K562 (cell line): Measurements from ENCODE around the gene SETD3. TPM values are rescaled to one million over a fixed set of nuclear protein-coding genes. Genes with fewer than 3 reads are reported as not detected.

ENCODE experiments used
- ATAC-seq: fragments of 200-7000 bp; cut with Tn5 transposase; 3 replicates; pipeline ENCODE4 v1.9.1; 2020; ENCODE audit warnings: moderate library complexity
- BruUV-seq: library from RNA; stranded (reverse); fragments of 400-500 nt; replicated peaks from 2 replicates; lab custom pipeline; 2021; lab: Mats Ljungman, UMichigan
- CTCF ChIA-PET: fragments of 300-600 bp; formaldehyde crosslinking; extraction: SDS; loops from one replicate; lab custom pipeline; 2021; ENCODE audit warnings: low intra/inter-chr PET ratio; lab: Yijun Ruan, JAX
- POLR2A ChIA-PET: fragments of 300-600, 350-650 bp; sonication (Branson Sonifier 250); formaldehyde crosslinking; extraction: SDS; loops from one replicate; lab custom pipeline; 2021; ENCODE audit warnings: antibody characterized with exemption, inconsistent platforms; lab: Yijun Ruan, JAX
- DNase-seq, 4 experiments: peaks; one replicate each; pipeline versions ENCODE4 v3.0.0 to v3.0.0-alpha.2; 2011 to 2018; ENCODE audit warnings: low spot score in 3 of 4, mixed read lengths in 3 of 4; ENCODE audit errors: extremely low read depth in 1 of 4
- FAIRE-seq: peaks from 2 replicates; lab custom pipeline; 2011; peaks lifted over from hg19 to GRCh38; lab: Jason Lieb, UNC
- H2AFZ ChIP-seq: 2 replicates; pipeline ENCODE4 v1.6.0; 2011; ENCODE audit warnings: low read depth, low read length, control low read depth, inconsistent platforms
- H3K27ac ChIP-seq: fragments of 200-600 bp; 3 replicates; pipeline ENCODE4 v1.8.0; 2011; ENCODE audit warnings: low read depth, mild to moderate bottlenecking, control low read depth, inconsistent platforms, low read length, moderate library complexity, mixed read lengths; ENCODE audit errors: extremely low read depth
- H3K27me3 ChIP-seq, 2 experiments: fragments of 300-600 bp in 1 of 2; 2 replicates in 1 of 2; 3 replicates in 1 of 2; pipeline versions ENCODE4 v1.6.0 to v1.8.0; 2011; ENCODE audit warnings: inconsistent platforms in 2 of 2, low read length in 2 of 2, mild to moderate bottlenecking in 1 of 2, mixed read lengths in 1 of 2, moderate library complexity in 1 of 2; ENCODE audit not compliant: control insufficient read depth in 2 of 2, insufficient read depth in 2 of 2
- H3K36me3 ChIP-seq: fragments of 300-600 bp; 3 replicates; pipeline ENCODE4 v1.8.0; 2011; ENCODE audit warnings: mild to moderate bottlenecking, low read length, inconsistent platforms; ENCODE audit not compliant: control insufficient read depth, insufficient read depth
- H3K4me1 ChIP-seq, 2 experiments: fragments of 200-600 bp in 1 of 2; replicated peaks in 1 of 2; 2 replicates in 1 of 2; 3 replicates in 1 of 2; pipeline versions ENCODE4 v1.5.1 to v1.8.0; 2011; ENCODE audit warnings: inconsistent platforms in 2 of 2, low read length in 2 of 2, mild to moderate bottlenecking in 1 of 2, mixed read lengths in 1 of 2, moderate library complexity in 1 of 2; ENCODE audit not compliant: control insufficient read depth in 2 of 2, insufficient read depth in 2 of 2
- H3K4me2 ChIP-seq: 2 replicates; pipeline ENCODE4 v1.6.1; 2011; ENCODE audit warnings: low read length, control low read depth, inconsistent platforms, mixed read lengths; ENCODE audit not compliant: insufficient read depth
- H3K4me3 ChIP-seq: fragments of 200-600 bp; sonication (generic), shearing (Covaris generic); 2 replicates; pipeline ENCODE4 v1.5.1; 2016; ENCODE audit warnings: control low read depth, inconsistent platforms
- H3K79me2 ChIP-seq: fragments of 200-600 bp; 3 replicates; pipeline ENCODE4 v1.8.0; 2011; ENCODE audit warnings: low read length, inconsistent platforms; ENCODE audit not compliant: control insufficient read depth, insufficient read depth
- H3K9ac ChIP-seq, 2 experiments: 2 replicates each; pipeline versions ENCODE4 v1.6.0 to v1.6.1; 2011; ENCODE audit warnings: low read depth in 2 of 2, low read length in 2 of 2, control low read depth in 1 of 2, inconsistent platforms in 1 of 2, mild to moderate bottlenecking in 1 of 2, mixed read lengths in 1 of 2; ENCODE audit not compliant: insufficient read depth in 1 of 2
- H3K9me1 ChIP-seq: one replicate; pipeline ENCODE4 v1.6.0; 2011; ENCODE audit warnings: inconsistent platforms, mild to moderate bottlenecking, low read length, moderate library complexity; ENCODE audit not compliant: control insufficient read depth, insufficient read depth
- H3K9me3 ChIP-seq: replicated peaks from 2 replicates; pipeline ENCODE4 v1.5.1; 2011; ENCODE audit warnings: low read depth, low read length, inconsistent platforms; ENCODE audit not compliant: control insufficient read depth, insufficient read depth
- H4K20me1 ChIP-seq: replicated peaks from 2 replicates; pipeline ENCODE4 v1.6.1; 2011; ENCODE audit warnings: low read length, inconsistent platforms, mixed read lengths; ENCODE audit not compliant: control insufficient read depth, insufficient read depth
- CSDE1 ChIP-seq, 2 experiments: fragments of 450-650 bp; IDR thresholded peaks; 2 replicates each; pipeline ENCODE4 v1.6.1; 2016; ENCODE audit warnings: mild to moderate bottlenecking in 1 of 2
- CUX1 ChIP-seq: fragments of 200-800 bp; sonication (Bioruptor generic); IDR thresholded peaks from 2 replicates; pipeline ENCODE4 v1.6.1; 2016; ENCODE audit warnings: missing genetic modification characterization, missing compliant biosample characterization
- HCFC1 ChIP-seq: IDR thresholded peaks from 2 replicates; pipeline ENCODE4 v1.6.1; 2012; ENCODE audit warnings: low read depth, low read length, improper control_type of control experiment
- MITF ChIP-seq: IDR thresholded peaks from 2 replicates; pipeline ENCODE4 v1.6.1; 2014; ENCODE audit warnings: antibody characterized with exemption
- NRF1 ChIP-seq, 2 experiments: fragments of 450-650 bp; IDR thresholded peaks in 1 of 2; conservative IDR thresholded peaks in 1 of 2; 2 replicates each; pipeline ENCODE4 v1.6.1; 2014; ENCODE audit warnings: mild to moderate bottlenecking in 2 of 2
- POLR2AphosphoS2 ChIP-seq: IDR thresholded peaks from 2 replicates; pipeline ENCODE4 v1.6.1; 2012; ENCODE audit warnings: low read length, improper control_type of control experiment
- RB1 ChIP-seq: fragments of 450-650 bp; IDR thresholded peaks from 2 replicates; pipeline ENCODE4 v1.6.1; 2017; ENCODE audit warnings: low read depth, mild to moderate bottlenecking
- SRSF9 ChIP-seq: fragments of 200-400 bp; formaldehyde crosslinking; IDR thresholded peaks from 2 replicates; pipeline ENCODE4 v1.6.1; 2017; ENCODE audit warnings: low read depth, low read length, borderline replicate concordance
- TAF15 ChIP-seq: fragments of 200-400 bp; formaldehyde crosslinking; IDR thresholded peaks from 2 replicates; pipeline ENCODE4 v1.6.1; 2017; ENCODE audit warnings: mild to moderate bottlenecking, low read depth, low read length, moderate library complexity
- ZNF121 ChIP-seq: sonication (generic); formaldehyde crosslinking; conservative IDR thresholded peaks from 2 replicates; pipeline ENCODE4 v1.8.0; 2022; ENCODE audit warnings: missing genetic modification reagents
- ZNF518B ChIP-seq: fragments of 250-450 bp; sonication (Bioruptor Pico); IDR thresholded peaks from 2 replicates; pipeline ENCODE4 v1.5.0; 2021; ENCODE audit warnings: mild to moderate bottlenecking, moderate library complexity
- WGBS: fragments of 100-300 bp; shearing (Covaris generic); methylation state at CpG from one replicate; pipeline ENCODE4 v1.1.6; 2016; ENCODE audit warnings: low coverage, mixed read lengths; ENCODE audit not compliant: insufficient coverage; ENCODE audit errors: missing lambda C conversion rate; 5-methylcytosine and 5-hydroxymethylcytosine counted together
- in situ Hi-C: fragments of 300-500 bp; cut with MboI; formaldehyde crosslinking; loops from 4 replicates; pipeline ENCODE4 v1.15.0; 2018; ENCODE audit warnings: inconsistent platforms, mixed read lengths
- intact Hi-C: fragments of 100-400 bp; cut with micrococcal nuclease; formaldehyde crosslinking; loops from 2 replicates; pipeline ENCODE4 v1.14.2; 2022
- polyA plus RNA-seq, 8 experiments: library from polyadenylated mRNA; depleted of rRNA in 4 of 8; stranded (reverse) in 5 of 8; unstranded in 3 of 8; fragments of >200 nt; fragmentation: Nextera tagmentation in 2 of 8; fragmentation: Illumina TruSeq in 1 of 8; extraction: Ambion mirVana in 2 of 8; extraction: Trizol in 1 of 8; gene quantifications; 2 replicates each; pipeline versions ENCODE4 v1.2.1 to v1.2.3, GENCODE V29; 2011 to 2014; ENCODE audit warnings: inconsistent platforms in 1 of 8, missing spikeins in 1 of 8
- total RNA-seq, 7 experiments: library from RNA; depleted of rRNA in 6 of 7; stranded (reverse); fragments of >200 nt in 6 of 7; fragmentation: Illumina TruSeq in 2 of 7; extraction: Trizol in 2 of 7; gene quantifications; 2 replicates each; pipeline versions ENCODE4 v1.2.1 to v1.2.3, GENCODE V29; 2011 to 2021; ENCODE audit warnings: low replicate concordance in 1 of 7

Gene SETD3
- total and polyA plus RNA-seq, 9 of the 15 experiments (the other 6 are each of a cell fraction or from before 2014, with no cell fraction given): 8.5 to 35.9 (median 26.5) TPM

GRCh38 chr14:99360774-99361595, 119.7 kb downstream of the SETD3 start:
- in situ Hi-C loops: no loop called here
- peak; percentile 85 for FAIRE-seq
- no peaks in the 10 kb centered on the region for H3K36me3 ChIP-seq
- peaks cover 3 to 11% of the 10 kb centered on the region in 2 experiments; a peak in 3 of 5 replicates for H3K4me1 ChIP-seq
- no peaks in the 10 kb centered on the region for H3K9me1 ChIP-seq
- peak overlapping the region; percentile 69 for H3K4me2 ChIP-seq
- H3K9me3 ChIP-seq: no peaks in the 10 kb centered on the region
- no peak overlapping the region for H3K27ac ChIP-seq
- no peak overlapping the region for H3K9ac ChIP-seq
- ChIA-PET CTCF (no interaction called here), POLR2A (no interaction called here)
- BruUV-seq: TSS peak; percentile 59
- WGBS: 27% methylated on average over 15 of the region's 24 CpGs
- H3K27me3 ChIP-seq: peaks cover 2 to 24% of the 10 kb centered on the region in 2 experiments; a peak in 2 of 5 replicates
- no peaks in the 10 kb centered on the region for H3K79me2 ChIP-seq
- DNase-seq: peak; percentile 63 to 92 (median 90)
- ATAC-seq: peak; percentile 96
- intact Hi-C loops: no loop called here
- peak overlapping the region; percentile 34; the same call in 1 of the 2 replicates for H3K4me3 ChIP-seq
- H2AFZ ChIP-seq: peak overlapping the region; percentile 92
- no peaks in the 10 kb centered on the region; the same call in 1 of the 2 replicates for H4K20me1 ChIP-seq
- TF ChIP-seq POLR2AphosphoS2: no peak
- peak in 1 of 2 experiments; percentile 39; a peak in 1 of 4 replicates for TF ChIP-seq NRF1 (conservative IDR thresholded peaks at IDR 0.05 in 1 of 2, IDR thresholded peaks at IDR 0.05 in 1 of 2)
- TF ChIP-seq CSDE1 (IDR thresholded peaks at IDR 0.05): no peak
- TF ChIP-seq ZNF518B (CRISPR knock-in tag): no peak
- TF ChIP-seq SRSF9: no peak
- TF ChIP-seq ZNF121: no peak
- no peak for TF ChIP-seq CUX1
- TF ChIP-seq TAF15: no peak
- no peak for TF ChIP-seq HCFC1
- TF ChIP-seq RB1: no peak
- TF ChIP-seq MITF: no peak
